ENCODE data around the gene ERCC6.

- TF ChIP-seq EZH2 (IDR thresholded peaks at IDR 0.05; ENCODE audit: low read length, unreplicated experiment) = no peak
- no peak for TF ChIP-seq CTCF (conservative IDR thresholded peaks at IDR 0.05; ENCODE audit: low read depth, low read length)
These were observed 19.3 kb upstream of the ERCC6 start for GRCh38 chr10:49558190-49558589.

All from PC-3 (cell line).